A673 (cell line): ENCODE results near the gene TOMM40L. TPM values are rescaled to one million over a fixed set of nuclear protein-coding genes. Genes with fewer than 3 reads are reported as not detected.
"Not testable (repeated sequence)": the region's sequence is repeated elsewhere in the genome, so short reads cannot be mapped to it uniquely, and the experiment has no call there.

Source experiments
- BruUV-seq: library from RNA; stranded (reverse); fragments of 400-500 nt; replicated peaks from 2 replicates; lab custom pipeline; 2021; lab: Mats Ljungman, UMichigan
- CTCF ChIA-PET: fragments of 300-600 bp; sonication (Branson Sonifier 250); formaldehyde crosslinking; loops from one replicate; lab custom pipeline; 2022; ENCODE audit warnings: antibody characterized with exemption; lab: Charles Lee
- POLR2A ChIA-PET: fragments of 300-600 bp; sonication (Branson Sonifier 250); formaldehyde crosslinking; loops from one replicate; lab custom pipeline; 2022; ENCODE audit warnings: antibody characterized with exemption; ENCODE audit not compliant: low non-redundant PET; lab: Charles Lee
- DNase-seq: peaks from one replicate; pipeline ENCODE4 v3.0.0-alpha.2; 2015; ENCODE audit warnings: low spot score
- H3K27ac ChIP-seq: fragments of 200-600 bp; sonication (generic); 2 replicates; pipeline ENCODE4 v1.5.1; 2016; ENCODE audit warnings: mixed run types, low read depth, mild to moderate bottlenecking, mixed read lengths, antibody characterized with exemption, low read length; ENCODE audit not compliant: poor library complexity, severe bottlenecking
- H3K27me3 ChIP-seq: fragments of 200-600 bp; sonication (generic); replicated peaks from 2 replicates; pipeline ENCODE4 v1.6.1; 2017; ENCODE audit warnings: mixed run types, low read depth, mild to moderate bottlenecking, mixed read lengths, antibody characterized with exemption, low read length; ENCODE audit not compliant: insufficient read depth, poor library complexity
- H3K36me3 ChIP-seq: fragments of 200-600 bp; sonication (generic); 2 replicates; pipeline ENCODE4 v1.6.1; 2016; ENCODE audit warnings: mixed run types, mild to moderate bottlenecking, mixed read lengths, antibody characterized with exemption, low read length; ENCODE audit not compliant: insufficient read depth, poor library complexity, severe bottlenecking
- H3K4me1 ChIP-seq: fragments of 200-600 bp; sonication (generic); 2 replicates; pipeline ENCODE4 v1.6.1; 2017; ENCODE audit warnings: mixed run types, mild to moderate bottlenecking, mixed read lengths, antibody characterized with exemption, low read length; ENCODE audit not compliant: insufficient read depth, poor library complexity, severe bottlenecking
- H3K4me3 ChIP-seq: fragments of 200-600 bp; sonication (generic); 2 replicates; pipeline ENCODE4 v1.5.1; 2016; ENCODE audit warnings: low read depth, mixed run types, mild to moderate bottlenecking, mixed read lengths, low read length; ENCODE audit not compliant: poor library complexity, severe bottlenecking
- H3K9me3 ChIP-seq: fragments of 200-600 bp; sonication (generic); 2 replicates; pipeline ENCODE4 v1.6.1; 2016; ENCODE audit warnings: mixed run types, low read depth, mild to moderate bottlenecking, mixed read lengths, antibody characterized with exemption, low read length; ENCODE audit not compliant: poor library complexity, severe bottlenecking
- CTCF ChIP-seq: fragments of 300-800, 200-600 bp; sonication (generic); conservative IDR thresholded peaks from 2 replicates; pipeline ENCODE4 v1.5.1; 2017; ENCODE audit warnings: low read depth, mild to moderate bottlenecking, antibody characterized with exemption, low read length, moderate library complexity, mixed read lengths
- EZH2 ChIP-seq: fragments of 200-600 bp; sonication (generic); IDR thresholded peaks from 2 replicates; pipeline ENCODE4 v1.6.1; 2017; ENCODE audit warnings: borderline replicate concordance, low read depth, mild to moderate bottlenecking, mixed read lengths, antibody characterized with exemption, low read length; ENCODE audit not compliant: poor library complexity, severe bottlenecking
- intact Hi-C: fragments of 100-400 bp; cut with micrococcal nuclease; formaldehyde crosslinking; loops from one replicate; pipeline ENCODE4 v1.10.0; 2022; ENCODE audit not compliant: unreplicated experiment
- total RNA-seq: library from RNA; stranded (reverse); gene quantifications from 2 replicates; pipeline ENCODE4 v1.2.3, GENCODE V29; 2021

TOMM40L gene
- total RNA-seq, 1 experiment from 2014 or later: 14.0 TPM

- POLR2A ChIA-PET: no interaction called here
- TF ChIP-seq EZH2 (no peak), CTCF (no peak)
- Histone ChIP-seq H3K9me3 (no peaks in the 10 kb centered on the region), H3K36me3 (peaks cover 3% of the 10 kb centered on the region), H3K27me3 (no peaks in the 10 kb centered on the region), H3K4me3 (no peak overlapping the region), H3K4me1 (peaks cover 1% of the 10 kb centered on the region), H3K27ac (no peak overlapping the region)
- CTCF ChIA-PET: no interaction called here
- intact Hi-C loops: no loop called here
- DNase-seq: no peak
- BruUV-seq: no TSS peak
Observed at GRCh38 chr1:161220002-161220401, 5.9 kb upstream of the TOMM40L start.

GRCh38 chr1:161222175-161223019, 3.5 kb upstream of the TOMM40L start:
- Histone ChIP-seq H3K4me1 (peaks cover 13% of the 10 kb centered on the region), H3K36me3 (no peaks in the 10 kb centered on the region), H3K27ac (no peak overlapping the region), H3K9me3 (no peaks in the 10 kb centered on the region), H3K27me3 (no peaks in the 10 kb centered on the region), H3K4me3 (no peak overlapping the region)
- no peak for DNase-seq
- BruUV-seq: no TSS peak
- ChIA-PET CTCF (no interaction called here), POLR2A (no interaction called here)
- intact Hi-C loops: no loop called here
- no peak for TF ChIP-seq CTCF
- TF ChIP-seq EZH2: no peak

- DNase-seq: no peak
- intact Hi-C loops: no loop called here
- TF ChIP-seq EZH2 (no peak), CTCF (no peak)
Observed at GRCh38 chr1:161223805-161224694, 1.8 kb upstream of the TOMM40L start.

GRCh38 chr1:161224695-161225087, 1.2 kb upstream of the TOMM40L start:
- POLR2A ChIA-PET, DNase-seq, BruUV-seq: not testable (repeated sequence)

More at GRCh38 chr1:161223805-161224694, 1.8 kb upstream of the TOMM40L start:
- Histone ChIP-seq H3K36me3 (peaks cover 9% of the 10 kb centered on the region), H3K9me3 (no peaks in the 10 kb centered on the region), H3K27ac (no peak overlapping the region), H3K4me3 (no peak overlapping the region), H3K27me3 (no peaks in the 10 kb centered on the region), H3K4me1 (peaks cover 18% of the 10 kb centered on the region)
- ChIA-PET POLR2A (no interaction called here), CTCF (no interaction called here)
- no TSS peak for BruUV-seq

More at GRCh38 chr1:161224695-161225087, 1.2 kb upstream of the TOMM40L start:
- Histone ChIP-seq H3K4me1 (peaks cover 18% of the 10 kb centered on the region), H3K36me3 (peaks cover 12% of the 10 kb centered on the region)
- CTCF ChIA-PET: interaction anchor here (1.5 to 1.7 kb wide), 2 partner anchors 58 to 158 kb away, joined by 6 to 28 read pairs; partner anchors contain the start of gene PPOX
- intact Hi-C loops: loop anchor here (1.0 to 5.0 kb wide), 2 partner anchors 32 to 158 kb away; no protein-coding TSS in a partner anchor
- H3K27me3 ChIP-seq, H3K9me3 ChIP-seq, H3K27ac ChIP-seq, H3K4me3 ChIP-seq: not testable (repeated sequence)
